IPS-18a (cell line): ENCODE measurements around the gene AGRN.
A peak's percentile ranks its signal among the peaks of the same experiment; 100 is the strongest.
"Not testable (repeated sequence)": the region's sequence is repeated elsewhere in the genome, so short reads cannot be mapped to it uniquely, and the experiment has no call there.

ENCODE experiments used
- H3K27ac ChIP-seq: one replicate; pipeline ENCODE4 v1.5.1; 2013; ENCODE audit warnings: low read length
- H3K27me3 ChIP-seq: one replicate; pipeline ENCODE4 v1.6.1; 2013; ENCODE audit warnings: mild to moderate bottlenecking, low read length; ENCODE audit not compliant: control insufficient read depth, insufficient read depth
- H3K36me3 ChIP-seq: one replicate; pipeline ENCODE4 v1.6.1; 2013; ENCODE audit warnings: low read depth, low read length; ENCODE audit not compliant: control insufficient read depth
- H3K4me1 ChIP-seq: one replicate; pipeline ENCODE4 v1.6.1; 2013; ENCODE audit warnings: low read depth, low read length; ENCODE audit not compliant: control insufficient read depth
- H3K4me3 ChIP-seq: one replicate; pipeline ENCODE4 v1.5.1; 2013; ENCODE audit warnings: low read length
- H3K9ac ChIP-seq: one replicate; pipeline ENCODE4 v1.6.1; 2013; ENCODE audit warnings: mild to moderate bottlenecking, low read length, moderate library complexity
- H3K9me3 ChIP-seq: one replicate; pipeline ENCODE4 v1.6.1; 2013; ENCODE audit warnings: low read depth, low read length; ENCODE audit not compliant: control insufficient read depth

The AGRN gene

DNA sequence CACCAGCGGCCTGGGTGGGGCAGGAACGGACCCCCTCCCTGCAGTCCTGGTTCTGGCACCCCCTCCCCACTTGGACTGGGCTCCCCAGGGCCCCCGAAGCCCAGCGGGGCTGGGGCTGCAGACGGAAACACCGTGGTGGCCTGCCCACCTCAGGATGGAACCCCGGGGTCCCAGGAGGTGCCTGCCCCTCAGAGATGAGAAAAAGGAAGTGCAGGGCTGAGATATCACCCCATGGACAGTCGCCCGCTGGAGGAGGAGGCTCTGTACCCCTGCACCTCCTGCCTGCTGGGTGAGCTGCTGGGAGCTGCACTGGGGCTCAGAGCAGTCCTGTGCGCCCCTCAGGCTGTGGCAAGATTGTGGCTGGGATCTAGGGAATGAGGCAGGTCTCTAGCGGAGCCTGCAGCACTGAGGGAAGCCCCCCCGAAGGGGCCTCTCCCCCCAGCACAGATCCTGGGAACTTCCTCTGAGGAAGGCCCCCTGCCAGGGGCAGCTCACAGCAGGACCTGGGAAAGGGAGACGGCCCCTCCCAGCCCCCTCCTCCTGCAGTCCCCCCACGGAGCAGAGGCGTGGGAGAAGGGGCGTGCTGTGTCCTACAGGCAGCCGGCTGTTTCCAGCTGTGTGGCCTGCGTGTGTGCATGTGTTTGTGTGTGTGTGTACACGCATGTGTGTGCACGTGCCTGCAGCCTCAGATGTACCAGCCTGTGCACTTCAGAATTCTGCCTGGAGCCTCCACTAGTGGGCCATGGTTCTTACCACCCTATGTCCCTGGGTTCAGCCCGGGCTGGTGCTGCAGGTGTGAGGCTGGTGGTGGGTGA is 6.9 kb downstream of the AGRN start:
- Histone ChIP-seq H3K27me3 (peaks cover 27% of the 10 kb centered on the region), H3K4me3 (no peak overlapping the region), H3K9ac (no peak overlapping the region)

DNA sequence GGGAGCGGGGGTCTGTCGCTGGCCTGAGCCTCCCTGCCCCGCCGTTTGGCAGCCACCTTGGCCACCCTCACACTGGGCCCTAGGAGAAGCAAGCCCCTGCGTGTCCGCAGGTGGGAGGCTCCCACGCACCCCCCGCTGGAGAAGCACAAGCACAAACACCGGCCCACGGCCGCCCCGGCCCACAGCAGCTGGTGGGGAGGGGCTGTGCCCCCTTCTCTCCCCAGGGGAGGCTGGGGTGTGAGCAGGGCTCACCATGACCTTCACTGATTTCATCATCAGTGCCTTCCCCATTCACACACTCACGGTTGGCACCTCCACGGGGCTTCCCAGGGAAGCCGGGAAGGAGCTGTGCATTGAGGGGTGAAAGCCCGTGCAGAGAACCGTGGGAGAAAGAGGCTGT is 7.9 kb downstream of the AGRN start:
- Histone ChIP-seq H3K27ac (no peak overlapping the region), H3K4me3 (no peak overlapping the region), H3K36me3 (no peaks in the 10 kb centered on the region), H3K9ac (no peak overlapping the region), H3K9me3 (no peaks in the 10 kb centered on the region), H3K27me3 (peaks cover 36% of the 10 kb centered on the region), H3K4me1 (peaks cover 22% of the 10 kb centered on the region)

More for the DNA sequence above, 6.9 kb downstream of the AGRN start:
- Histone ChIP-seq H3K27ac (no peak overlapping the region), H3K9me3 (no peaks in the 10 kb centered on the region), H3K4me1 (peaks cover 16% of the 10 kb centered on the region), H3K36me3 (no peaks in the 10 kb centered on the region)

DNA sequence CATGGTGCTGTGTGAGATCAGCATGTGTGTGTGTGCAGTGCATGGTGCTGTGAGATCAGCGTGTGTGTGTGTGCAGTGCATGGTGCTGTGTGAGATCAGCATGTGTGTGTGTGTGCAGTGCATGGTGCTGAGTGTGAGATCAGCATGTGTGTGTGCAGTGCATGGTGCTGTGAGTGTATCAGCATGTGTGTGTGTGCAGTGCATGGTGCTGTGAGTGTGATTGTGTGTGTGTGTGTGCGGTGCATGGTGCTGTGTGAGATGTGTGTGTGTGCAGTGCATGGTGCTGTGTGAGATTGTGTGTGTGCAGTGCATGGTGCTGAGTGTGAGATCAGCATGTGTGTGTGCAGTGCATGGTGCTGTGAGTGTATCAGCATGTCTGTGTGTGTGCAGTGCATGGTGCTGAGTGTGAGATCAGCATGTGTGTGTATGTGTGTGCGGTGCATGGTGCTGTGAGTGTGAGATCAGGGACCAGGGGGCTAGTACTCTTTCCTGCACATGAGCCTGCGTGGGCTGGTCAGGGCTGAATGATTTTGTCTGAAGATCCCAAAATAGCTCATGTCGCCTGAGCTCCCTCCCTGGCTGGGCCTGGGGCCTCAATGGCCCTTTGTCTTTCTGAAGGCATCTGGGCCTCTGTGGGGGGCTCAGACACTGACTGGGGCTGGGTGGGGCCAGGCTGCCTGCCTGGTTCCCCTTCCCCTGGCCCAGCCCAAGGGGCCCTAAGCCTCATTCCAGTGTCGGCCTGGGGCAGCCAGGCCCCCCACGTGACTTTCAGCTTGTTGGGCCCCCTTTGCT is 11.1 kb downstream of the AGRN start:
- not testable (repeated sequence) for H3K9me3 ChIP-seq, H3K36me3 ChIP-seq, H3K4me3 ChIP-seq, H3K9ac ChIP-seq, H3K27ac ChIP-seq
- Histone ChIP-seq H3K4me1 (peaks cover 11% of the 10 kb centered on the region), H3K27me3 (peaks cover 59% of the 10 kb centered on the region)

DNA sequence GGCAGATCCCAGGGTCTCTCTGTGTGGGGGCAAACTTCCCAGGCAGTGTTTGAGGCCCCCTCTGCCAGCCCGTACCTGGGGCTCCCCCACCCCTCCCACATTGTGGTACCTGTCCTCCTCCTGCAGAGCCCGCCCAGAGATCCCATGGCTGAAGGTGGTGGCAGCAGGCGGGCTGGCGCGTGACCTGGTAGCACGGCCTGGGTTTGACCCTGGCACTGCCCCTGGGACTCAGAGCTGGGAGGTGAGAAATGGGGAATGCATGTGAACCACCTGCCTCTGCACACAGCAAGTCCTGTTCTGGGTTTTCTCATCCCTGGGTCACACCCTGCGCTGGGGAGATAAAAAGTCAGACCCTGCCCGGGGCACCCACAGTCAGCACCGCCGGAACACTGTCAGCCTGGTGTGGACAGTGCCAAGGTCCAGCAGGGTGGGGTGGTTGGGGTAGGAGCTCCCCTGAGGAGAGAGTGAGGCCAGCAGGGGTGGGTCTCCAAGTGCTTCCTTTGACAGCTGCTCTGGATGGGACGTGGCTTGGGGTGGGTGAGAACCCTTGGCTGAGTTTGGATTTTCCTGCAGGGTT is 11.8 kb downstream of the AGRN start:
- Histone ChIP-seq H3K27ac (no peak overlapping the region), H3K27me3 (peaks cover 63% of the 10 kb centered on the region), H3K9me3 (no peaks in the 10 kb centered on the region), H3K4me3 (no peak overlapping the region), H3K4me1 (peaks cover 11% of the 10 kb centered on the region), H3K36me3 (no peaks in the 10 kb centered on the region), H3K9ac (no peak overlapping the region)

DNA sequence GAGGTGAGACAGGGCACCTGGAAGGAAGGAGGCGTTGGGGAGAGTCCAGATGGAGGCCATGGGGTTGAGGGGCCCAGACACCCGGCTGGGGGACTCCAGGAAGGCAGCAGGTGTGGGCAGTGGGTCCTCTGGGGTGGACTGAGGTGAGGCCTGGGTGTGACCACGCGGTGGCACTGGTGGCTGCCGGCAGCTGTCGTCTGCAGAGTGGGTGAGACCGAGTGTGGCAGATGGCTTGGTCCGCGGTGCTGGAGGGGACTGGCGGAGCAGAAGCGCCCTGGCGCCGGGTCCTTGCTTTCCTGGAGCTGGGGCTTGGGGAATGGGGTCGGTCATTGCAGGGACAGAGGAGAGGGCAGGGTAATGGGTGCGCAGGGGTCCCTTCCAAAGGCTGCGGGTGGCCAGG is 12.5 kb downstream of the AGRN start:
- H3K9me3 ChIP-seq: no peaks in the 10 kb centered on the region
- peaks cover 65% of the 10 kb centered on the region for H3K27me3 ChIP-seq
- no peaks in the 10 kb centered on the region for H3K36me3 ChIP-seq
- peaks cover 11% of the 10 kb centered on the region for H3K4me1 ChIP-seq
- H3K9ac ChIP-seq: no peak overlapping the region
- H3K4me3 ChIP-seq: peak overlapping the region; percentile 27
- H3K27ac ChIP-seq: no peak overlapping the region

DNA sequence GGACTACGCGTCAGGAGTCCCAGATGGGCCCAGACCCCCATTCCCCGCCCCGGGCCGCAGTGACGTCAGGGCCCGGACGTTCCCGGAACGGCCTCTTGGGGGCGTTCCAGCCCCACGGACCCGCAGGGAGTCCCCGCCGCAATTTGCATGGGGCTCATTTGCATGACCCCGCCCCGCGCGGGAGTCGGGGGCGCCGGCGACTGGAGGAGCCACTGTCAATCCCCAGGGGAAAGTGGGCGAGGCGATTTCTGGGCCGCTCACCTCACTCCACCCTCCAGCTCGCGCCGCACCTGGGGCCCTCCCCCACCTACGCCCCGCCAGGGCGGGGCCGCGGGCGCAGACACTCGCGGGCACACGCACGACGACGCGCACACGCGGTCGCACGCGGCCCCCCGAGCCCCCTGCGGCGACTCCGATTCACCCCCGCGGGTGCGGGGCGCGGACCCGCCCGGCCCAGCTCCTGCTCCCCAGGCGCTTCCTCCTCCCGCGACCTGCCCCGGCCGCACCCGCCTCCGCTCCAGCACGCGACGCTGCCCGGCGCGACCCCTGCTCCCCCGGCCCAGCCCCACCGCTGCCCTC is 13.2 kb downstream of the AGRN start:
- Histone ChIP-seq H3K4me3 (peak overlapping the region; percentile 45), H3K27me3 (peaks cover 72% of the 10 kb centered on the region), H3K9ac (no peak overlapping the region), H3K9me3 (no peaks in the 10 kb centered on the region), H3K27ac (no peak overlapping the region), H3K4me1 (peaks cover 11% of the 10 kb centered on the region), H3K36me3 (no peaks in the 10 kb centered on the region)

DNA sequence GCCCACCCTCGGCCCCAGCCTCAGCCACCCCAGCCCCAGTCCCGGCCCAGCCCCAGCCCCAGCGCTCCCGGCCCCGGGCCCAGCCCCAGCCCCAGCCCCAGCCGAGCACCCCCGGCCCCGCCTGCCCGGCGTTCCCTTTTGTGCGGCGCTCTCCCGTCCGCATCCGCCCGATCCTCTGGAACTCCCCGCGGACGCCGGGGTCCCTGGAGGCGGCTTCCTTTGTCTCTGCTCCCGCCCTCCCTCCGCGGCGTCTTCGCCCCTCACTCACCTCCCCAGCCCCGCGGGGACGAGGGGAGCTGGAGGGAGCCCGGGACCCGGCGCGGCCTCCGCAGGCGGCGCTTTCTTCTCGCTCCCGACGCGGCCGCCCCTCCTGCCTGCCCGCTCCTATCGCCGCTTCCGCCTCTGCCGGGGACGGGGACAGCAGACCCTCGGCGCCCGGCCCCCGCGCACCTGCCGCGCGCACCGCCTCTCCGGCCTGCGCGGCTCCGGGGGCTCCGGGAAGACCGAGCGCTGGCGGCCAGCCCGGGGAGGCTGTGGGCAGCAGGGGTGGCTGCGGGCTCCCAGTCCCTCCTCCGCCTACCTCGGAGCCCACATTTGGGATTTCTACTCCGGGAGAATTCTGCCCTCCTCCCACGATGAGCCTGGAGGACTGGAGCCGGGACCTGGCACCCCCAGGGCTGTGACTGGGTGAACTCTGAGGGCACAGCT is 14.0 kb downstream of the AGRN start:
- peak overlapping the region; percentile 39 for H3K4me3 ChIP-seq

DNA sequence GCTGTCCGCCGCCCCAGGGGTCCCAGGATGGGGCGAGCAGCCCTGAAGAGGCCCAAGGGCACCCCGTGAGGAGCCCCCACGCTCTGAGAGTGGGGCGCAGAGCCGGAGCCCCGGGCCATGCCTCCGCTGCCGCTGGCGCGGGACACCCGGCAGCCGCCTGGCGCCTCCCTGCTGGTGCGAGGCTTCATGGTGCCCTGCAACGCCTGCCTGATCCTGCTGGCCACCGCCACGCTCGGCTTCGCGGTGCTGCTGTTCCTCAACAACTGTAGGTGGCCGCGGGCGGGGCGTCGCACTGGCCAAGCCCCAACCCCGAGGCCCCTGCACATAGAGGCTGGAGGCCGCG is 14.5 kb downstream of the AGRN start:
- Histone ChIP-seq H3K27me3 (peaks cover 80% of the 10 kb centered on the region), H3K27ac (no peak overlapping the region), H3K9me3 (no peaks in the 10 kb centered on the region), H3K4me3 (peak overlapping the region; percentile 39), H3K4me1 (peaks cover 11% of the 10 kb centered on the region), H3K9ac (peak overlapping the region; percentile 22), H3K36me3 (no peaks in the 10 kb centered on the region)

More for the DNA sequence above, 14.0 kb downstream of the AGRN start:
- peaks cover 11% of the 10 kb centered on the region for H3K4me1 ChIP-seq
- H3K9me3 ChIP-seq: no peaks in the 10 kb centered on the region
- H3K27ac ChIP-seq: no peak overlapping the region
- H3K9ac ChIP-seq: peak overlapping the region; percentile 22
- H3K36me3 ChIP-seq: no peaks in the 10 kb centered on the region
- peaks cover 80% of the 10 kb centered on the region for H3K27me3 ChIP-seq

DNA sequence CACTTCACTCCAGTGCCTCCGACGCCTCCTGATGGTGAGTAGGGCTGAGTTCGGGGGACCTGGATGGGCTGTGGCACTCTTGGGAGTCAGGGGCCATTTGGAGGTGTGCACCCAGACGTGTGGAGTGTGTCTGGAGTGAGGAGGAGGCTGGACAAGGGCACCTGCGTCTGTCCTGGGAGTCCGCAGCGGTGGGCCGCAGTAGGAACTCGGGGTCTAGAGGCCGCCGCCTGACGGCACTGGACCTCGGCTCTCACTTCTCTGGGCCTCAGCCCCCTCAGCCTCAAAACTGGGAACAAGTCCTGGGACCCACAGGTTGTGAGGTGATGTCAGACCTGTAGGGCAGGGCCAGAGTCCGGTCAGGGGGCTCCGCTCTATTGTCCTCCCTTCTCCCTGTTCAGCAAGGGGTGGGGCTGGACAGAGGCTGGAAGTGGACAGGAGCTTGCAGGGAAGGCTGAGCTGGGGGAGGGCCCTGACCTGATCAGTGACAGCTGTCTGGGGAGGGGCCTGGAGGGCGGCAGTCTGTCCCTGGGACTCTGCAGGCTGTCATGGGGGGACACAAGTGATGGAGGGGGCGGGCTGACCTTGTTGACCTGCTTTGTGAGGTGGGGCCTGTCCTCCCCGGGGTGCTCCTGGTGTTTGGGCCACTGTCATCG is 15.5 kb downstream of the AGRN start:
- peaks cover 87% of the 10 kb centered on the region for H3K27me3 ChIP-seq

DNA sequence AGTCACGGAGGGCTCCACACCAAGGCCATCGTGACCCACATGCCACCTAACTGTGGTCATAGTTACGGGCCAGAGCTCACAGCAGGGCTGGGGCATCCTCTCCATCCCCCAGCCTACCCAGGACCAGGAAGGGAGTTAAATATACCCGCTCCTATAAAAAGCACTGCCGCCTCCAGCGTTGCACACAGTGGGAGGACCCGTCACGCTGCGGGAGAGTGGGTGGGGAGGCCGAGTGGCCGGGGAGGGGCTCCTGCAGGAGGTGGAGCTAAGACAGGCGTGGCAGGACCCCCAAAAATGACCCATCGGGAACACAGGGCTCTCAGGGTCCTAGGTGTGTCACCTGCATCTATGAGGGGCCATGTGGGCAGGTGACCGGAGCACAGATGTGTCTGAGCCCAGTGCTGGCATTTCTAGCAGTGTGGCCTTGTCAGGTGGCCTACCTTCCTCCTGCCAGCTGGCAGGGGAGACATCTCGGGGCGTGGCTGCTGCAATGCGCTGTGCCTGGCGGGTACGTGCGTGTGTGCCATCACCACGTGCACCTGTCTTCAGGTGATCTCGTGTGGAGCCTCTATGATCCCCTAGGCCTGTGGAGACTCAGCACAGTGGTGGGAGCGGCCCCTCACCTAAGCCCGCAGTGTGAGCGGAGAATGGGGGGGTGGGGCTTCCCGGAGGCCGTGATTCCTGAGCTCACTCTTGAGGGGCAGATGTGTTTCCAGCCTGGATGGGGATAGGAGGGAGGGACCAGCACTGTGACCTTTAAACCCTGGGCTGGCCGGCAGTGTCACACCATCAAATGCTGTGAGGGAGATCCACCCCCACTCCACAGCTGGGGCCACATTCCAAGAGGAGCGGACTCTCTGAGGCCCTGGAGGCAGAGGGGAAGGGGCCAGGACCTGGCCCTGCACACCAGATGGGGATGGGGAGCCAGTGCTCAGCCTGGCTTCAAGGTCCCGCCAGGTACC is 17.7 kb downstream of the AGRN start:
- Histone ChIP-seq H3K9me3 (no peaks in the 10 kb centered on the region), H3K27ac (no peak overlapping the region), H3K36me3 (no peaks in the 10 kb centered on the region), H3K9ac (no peak overlapping the region), H3K4me1 (no peaks in the 10 kb centered on the region), H3K4me3 (no peak overlapping the region), H3K27me3 (peaks cover 72% of the 10 kb centered on the region)

More for the DNA sequence above, 15.5 kb downstream of the AGRN start:
- Histone ChIP-seq H3K4me1 (peaks cover 11% of the 10 kb centered on the region), H3K36me3 (no peaks in the 10 kb centered on the region), H3K4me3 (no peak overlapping the region), H3K9me3 (no peaks in the 10 kb centered on the region), H3K9ac (no peak overlapping the region), H3K27ac (no peak overlapping the region)
